Measurements from ENCODE around the gene PDE8A. TPM values are rescaled to one million over a fixed set of nuclear protein-coding genes. Genes with fewer than 3 reads are reported as not detected.

Gene PDE8A
- total RNA-seq: 100 to 1,000 TPM in 1 of 4 donors, 10 to 100 TPM in 3; 49.4 to 108 (median 64.3) TPM

- H3K9me3 ChIP-seq: no peaks in the 10 kb centered on the region
- 0 to 1% methylated on average over 17 to 47 of the region's 95 CpGs for WGBS, 2 donors
- H3K4me3 ChIP-seq: peak within 1 kb of the TSS; percentile 83 to 97 (median 90)
- TF ChIP-seq POLR2A (IDR thresholded peaks at IDR 0.05) (no peak), CTCF (IDR thresholded peaks at IDR 0.05) (peak in 2 of 5 experiments; percentile 15 to 38)
- H3K36me3 ChIP-seq: no peaks in the 10 kb centered on the region
- H3K4me1 ChIP-seq: peaks cover 0 to 51% (median 22%) of the 10 kb centered on the region in 4 donors
- H3K27ac ChIP-seq: peak within 1 kb of the TSS; percentile 87 to 98 (median 93)
- H3K27me3 ChIP-seq: no peaks in the 10 kb centered on the region
- DNase-seq (ENCODE audit: low spot score in 2 of 2): peak in 1 of 2 donors; percentile 16
Observed at GRCh38 chr15:84981711-84982300, at the start of gene PDE8A. PDE8A (plus strand) TSS chr15:84981856; CDS start chr15:84982163, 307 bp downstream.

GRCh38 chr15:84934942-84935729 is 46.5 kb upstream of the PDE8A start:
- DNase-seq (ENCODE audit: low spot score in 2 of 2): no peak
- Histone ChIP-seq H3K27ac (no peak overlapping the region), H3K4me1 (no peaks in the 10 kb centered on the region), H3K36me3 (no peaks in the 10 kb centered on the region), H3K9me3 (no peaks in the 10 kb centered on the region), H3K4me3 (no peak overlapping the region), H3K27me3 (no peaks in the 10 kb centered on the region)
- TF ChIP-seq POLR2A (IDR thresholded peaks at IDR 0.05) (no peak), EP300 (IDR thresholded peaks at IDR 0.05) (no peak), CTCF (IDR thresholded peaks at IDR 0.05) (no peak)
- WGBS, 2 donors: 84 to 94% methylated on average over 14 to 16 of the region's 21 CpGs

- H3K27ac ChIP-seq: no peak overlapping the region
- no peaks in the 10 kb centered on the region for H3K27me3 ChIP-seq
- DNase-seq (ENCODE audit: low spot score in 2 of 2): no peak
- H3K36me3 ChIP-seq: no peaks in the 10 kb centered on the region
- 36 to 42% methylated on average over 5 of the region's 5 CpGs for WGBS, 2 donors
- H3K9me3 ChIP-seq: no peaks in the 10 kb centered on the region
- no peak overlapping the region for H3K4me3 ChIP-seq
- no peaks in the 10 kb centered on the region for H3K4me1 ChIP-seq
- no peak for TF ChIP-seq EP300 (IDR thresholded peaks at IDR 0.05)
- TF ChIP-seq POLR2A (IDR thresholded peaks at IDR 0.05): no peak
- no peak for TF ChIP-seq CTCF (IDR thresholded peaks at IDR 0.05)
Observed at GRCh38 chr15:84937144-84937543, 44.5 kb upstream of the PDE8A start.

GRCh38 chr15:84938726-84939125 is 42.9 kb upstream of the PDE8A start:
- 88 to 90% methylated on average over 1 of the region's 1 CpG for WGBS, 2 donors
- H3K4me1 ChIP-seq: no peaks in the 10 kb centered on the region
- no peak overlapping the region for H3K4me3 ChIP-seq
- H3K36me3 ChIP-seq: no peaks in the 10 kb centered on the region
- DNase-seq (ENCODE audit: low spot score in 2 of 2): no peak
- H3K9me3 ChIP-seq: no peaks in the 10 kb centered on the region
- TF ChIP-seq CTCF (IDR thresholded peaks at IDR 0.05) (no peak), POLR2A (IDR thresholded peaks at IDR 0.05) (no peak), EP300 (IDR thresholded peaks at IDR 0.05) (no peak)
- no peaks in the 10 kb centered on the region for H3K27me3 ChIP-seq
- no peak overlapping the region for H3K27ac ChIP-seq

- DNase-seq (ENCODE audit: low spot score in 2 of 2): no peak
- Histone ChIP-seq H3K4me3 (no peak overlapping the region), H3K27me3 (no peaks in the 10 kb centered on the region), H3K36me3 (no peaks in the 10 kb centered on the region), H3K27ac (no peak overlapping the region), H3K4me1 (no peaks in the 10 kb centered on the region), H3K9me3 (no peaks in the 10 kb centered on the region)
- 53 to 59% methylated on average over 3 of the region's 3 CpGs for WGBS, 2 donors
- TF ChIP-seq EP300 (IDR thresholded peaks at IDR 0.05): no peak
- no peak for TF ChIP-seq POLR2A (IDR thresholded peaks at IDR 0.05)
- TF ChIP-seq CTCF (IDR thresholded peaks at IDR 0.05): no peak
Observed at GRCh38 chr15:84940399-84940798, 41.3 kb upstream of the PDE8A start.

Data from tibial nerve (tissue), 4 donors.